A204.1 (cell line): Measurements from ENCODE around the gene C1orf198.

Experiments
- FAIRE-seq: peaks from 2 replicates; lab custom pipeline; 2012; peaks lifted over from hg19 to GRCh38; lab: Jason Lieb, UNC

C1orf198 gene

DNA sequence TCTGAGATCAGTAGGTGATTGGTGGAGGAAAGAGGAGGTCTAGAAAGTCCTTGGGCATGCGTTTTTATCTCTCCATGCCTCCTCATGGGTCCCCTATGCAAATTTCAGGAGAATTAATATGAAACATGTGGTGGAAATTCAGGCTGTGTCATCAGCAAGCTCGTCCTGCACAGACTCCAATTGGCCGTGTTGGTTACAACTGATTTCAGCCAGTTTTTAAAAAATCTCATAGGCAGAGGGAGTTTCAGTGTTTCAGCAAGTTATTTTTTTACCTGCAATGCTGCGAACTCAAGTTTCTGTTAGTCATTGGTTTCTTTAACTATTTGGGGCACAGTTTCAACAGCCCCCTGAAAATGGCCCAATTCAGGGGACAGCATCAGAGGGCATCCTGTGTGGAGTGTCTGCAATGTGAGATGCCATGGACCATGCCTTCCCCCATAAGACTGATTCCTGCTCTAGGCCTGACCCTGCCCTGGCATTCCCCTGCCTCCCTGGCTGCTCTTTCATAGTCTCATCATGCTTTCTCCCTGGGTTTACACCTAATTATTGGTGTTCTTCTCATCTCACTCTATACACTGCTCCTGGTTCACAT, 59.9 kb downstream of the C1orf198 start:
- FAIRE-seq, result no peak

DNA sequence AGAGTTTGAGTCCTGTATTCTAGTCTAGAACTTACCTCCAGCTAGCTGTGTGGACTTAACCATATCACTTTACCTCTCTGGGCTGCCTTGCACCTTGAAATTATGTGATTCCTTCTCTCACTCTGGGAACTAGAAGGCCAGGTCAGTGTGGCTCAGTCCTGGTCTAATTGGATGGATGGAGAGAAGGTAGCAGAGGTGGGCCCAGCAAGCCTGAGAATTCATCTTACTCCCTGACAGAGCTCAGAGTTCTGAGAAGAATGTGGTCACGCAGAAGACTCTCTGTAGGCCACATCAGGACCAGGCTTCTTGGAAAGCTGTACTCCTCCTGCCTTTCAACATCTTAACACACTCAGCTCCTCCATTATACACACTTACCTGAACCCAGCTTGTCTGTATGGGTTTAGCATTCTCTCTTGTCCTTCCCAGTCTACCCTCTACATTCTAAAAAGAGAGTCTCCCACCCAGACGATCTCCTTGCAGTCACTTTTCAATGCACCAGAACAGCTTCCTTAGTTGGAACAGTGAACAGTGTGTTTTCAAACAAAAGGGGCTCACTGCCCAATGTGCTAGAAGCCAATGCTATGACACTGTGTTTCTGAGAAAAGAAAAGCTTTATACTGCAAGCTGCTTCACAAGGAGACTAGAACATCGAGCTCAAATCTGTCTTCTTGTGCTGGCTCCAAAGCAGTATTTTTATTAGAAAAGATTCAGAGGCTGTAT, 60.6 kb downstream of the C1orf198 start:
- FAIRE-seq, result no peak

DNA sequence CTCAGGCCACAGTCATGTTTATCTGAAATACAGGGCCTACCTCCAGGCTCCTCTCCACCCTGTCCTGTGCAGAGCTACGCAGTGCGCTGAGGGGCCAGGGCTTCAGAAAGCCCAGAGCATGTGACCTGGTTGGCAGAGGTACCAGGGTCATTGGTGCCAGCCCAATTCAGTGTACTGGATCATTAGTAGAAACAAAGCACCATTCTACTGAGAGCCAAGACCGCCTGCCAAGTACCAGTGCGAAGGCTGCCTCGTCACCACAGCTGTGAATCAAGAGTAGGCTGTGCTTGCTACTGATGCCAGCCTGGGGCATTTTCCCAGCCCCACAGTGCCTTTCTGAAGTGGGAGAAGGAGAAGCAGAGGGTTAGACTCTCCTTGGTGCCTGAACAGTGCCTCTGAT, 61.3 kb downstream of the C1orf198 start:
- FAIRE-seq, result no peak

DNA sequence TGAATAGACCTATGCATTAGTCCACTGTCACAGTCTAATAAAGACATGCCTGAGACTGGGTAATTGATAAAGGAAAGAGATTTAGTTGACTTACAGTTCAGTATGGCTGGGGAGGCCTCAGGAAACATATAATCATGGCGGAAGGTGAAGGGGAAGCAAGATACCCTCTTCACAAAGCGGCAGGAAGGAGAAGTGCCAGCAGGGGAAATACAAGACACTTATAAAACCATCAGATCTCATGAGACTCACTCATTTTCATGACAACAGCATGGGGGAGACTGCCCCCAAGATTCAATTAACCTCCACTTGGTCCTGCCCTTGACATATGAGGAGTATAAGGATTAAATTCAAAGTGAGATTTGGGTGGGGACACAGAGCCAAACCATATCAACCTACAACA, 61.8 kb downstream of the C1orf198 start:
- no peak for FAIRE-seq

DNA sequence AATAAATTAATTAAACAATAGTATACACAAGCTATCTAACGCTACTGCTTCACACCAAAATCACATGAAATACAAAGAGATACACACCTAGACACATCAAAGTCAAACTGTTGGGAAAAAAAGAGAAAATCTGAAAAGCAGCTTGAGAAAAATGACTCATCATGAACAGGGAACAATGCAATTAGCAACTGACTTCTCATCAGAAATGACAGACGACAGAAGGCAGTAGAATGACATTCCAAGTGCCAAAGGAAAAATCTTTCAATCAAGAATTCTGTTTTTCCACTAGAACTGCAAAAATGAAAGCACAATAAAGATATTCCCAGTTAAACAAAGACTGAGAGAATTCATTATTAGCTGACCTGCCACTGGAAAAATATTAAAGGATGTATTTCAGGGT, 63.9 kb downstream of the C1orf198 start:
- no peak for FAIRE-seq

DNA sequence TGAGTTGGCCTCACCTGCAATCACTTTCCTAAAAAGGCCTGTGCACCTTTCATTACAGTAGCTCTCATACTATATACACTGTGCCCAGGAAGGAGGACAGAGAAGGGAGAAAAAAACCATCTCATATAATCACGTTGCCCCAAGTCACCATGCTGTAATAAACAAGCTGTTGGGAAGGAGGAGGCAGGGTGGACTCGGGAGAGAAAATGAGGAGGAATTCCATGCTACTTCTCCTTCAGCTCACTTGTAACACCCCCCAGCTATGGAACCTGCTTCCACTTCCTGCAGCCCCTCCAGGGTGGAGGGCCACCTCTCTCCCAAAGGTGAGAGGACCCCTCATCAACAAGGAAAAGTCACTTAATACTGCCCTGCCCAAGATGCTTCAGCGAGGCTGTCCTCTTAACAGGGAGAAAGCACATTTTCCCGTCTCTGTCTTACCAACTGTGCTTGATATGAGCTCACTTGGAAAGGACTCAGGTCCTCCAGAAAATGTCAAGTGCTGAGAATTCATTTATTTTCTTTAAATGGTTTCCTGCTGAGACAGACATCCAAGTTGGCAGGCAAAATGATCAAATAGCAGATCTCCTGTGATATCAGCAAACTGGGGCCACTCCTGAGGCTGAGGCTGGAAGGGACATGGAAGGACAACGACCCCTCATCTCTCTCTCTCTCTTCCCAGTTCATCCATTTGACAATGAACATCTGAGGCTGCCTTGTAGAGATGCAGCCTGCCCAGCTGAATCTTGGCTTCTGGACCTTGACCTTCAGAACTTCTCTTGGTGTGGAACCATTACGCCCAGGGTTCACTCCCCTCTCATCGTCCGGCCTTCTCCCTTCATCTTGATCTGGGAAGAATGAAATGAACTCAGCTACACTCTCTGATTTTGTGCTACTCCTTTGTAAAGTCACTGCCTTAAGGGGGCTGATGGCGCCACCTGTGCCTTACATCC, 67.2 kb downstream of the C1orf198 start:
- FAIRE-seq, result no peak

DNA sequence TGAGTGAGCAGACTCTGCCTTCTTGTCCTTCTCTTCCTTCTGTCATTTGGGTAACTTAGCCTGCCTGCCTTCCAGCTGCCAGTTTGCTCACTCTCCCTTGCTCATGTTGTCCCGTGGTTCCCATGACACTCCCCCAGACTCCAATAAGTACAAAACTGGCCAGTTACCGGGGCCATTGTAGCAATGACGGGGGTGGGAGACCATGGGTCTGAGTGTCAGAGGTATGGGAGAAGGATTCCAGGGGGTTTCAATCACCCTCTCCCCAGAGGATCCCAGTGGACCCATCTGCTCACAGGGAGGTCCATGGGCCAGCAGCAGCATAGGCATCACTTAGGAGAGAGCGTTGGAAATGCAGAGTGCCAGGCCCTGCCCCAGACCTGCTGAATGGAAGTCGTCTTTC, 69.8 kb downstream of the C1orf198 start:
- FAIRE-seq, result no peak

DNA sequence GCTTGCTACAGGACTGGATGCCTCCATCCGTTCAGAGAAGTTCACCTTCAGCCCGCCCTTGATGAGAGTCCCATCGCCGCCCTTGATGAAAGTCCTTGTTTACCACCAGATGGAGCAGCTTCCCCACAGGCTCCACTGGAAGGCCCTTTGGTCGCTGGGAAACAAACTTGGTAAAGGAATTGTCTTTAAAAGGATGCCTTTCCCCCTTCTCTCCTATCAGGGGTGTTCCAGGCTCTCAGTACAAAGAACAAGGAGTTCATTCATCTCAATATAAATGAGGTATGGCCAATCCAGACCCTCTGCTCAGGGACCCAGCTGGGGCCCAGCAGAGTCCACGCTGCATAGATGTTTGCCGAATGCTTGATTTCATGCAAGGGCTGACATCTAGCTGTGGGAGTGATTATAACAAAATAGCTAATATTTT, 70.4 kb downstream of the C1orf198 start:
- no peak for FAIRE-seq

DNA sequence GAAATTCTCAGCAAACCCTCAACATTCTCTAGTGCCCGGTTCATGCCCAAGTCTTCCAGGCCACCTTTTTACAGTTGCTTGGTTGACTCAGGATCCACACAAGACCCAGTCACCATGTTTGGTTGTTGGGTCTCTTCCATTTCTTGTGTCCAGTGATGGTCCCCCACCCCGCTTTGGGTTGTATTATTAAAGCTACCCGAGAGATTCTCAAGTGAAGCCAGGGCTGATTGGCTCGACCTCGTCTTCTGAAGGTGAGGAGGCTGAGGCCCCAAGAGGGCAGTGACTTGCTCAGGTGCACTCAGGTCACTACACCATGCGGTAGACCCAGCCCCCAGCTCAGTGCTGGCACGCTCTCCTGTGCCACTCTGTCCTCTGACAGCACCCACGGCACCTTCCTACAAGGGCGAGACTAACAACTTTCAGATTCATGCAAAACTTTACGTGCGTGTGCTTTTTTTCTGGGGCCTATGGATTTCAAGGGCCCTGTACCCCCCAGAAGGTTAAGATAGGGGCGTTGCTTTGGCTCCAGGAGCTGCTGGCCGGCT, 70.9 kb downstream of the C1orf198 start:
- FAIRE-seq, result no peak

DNA sequence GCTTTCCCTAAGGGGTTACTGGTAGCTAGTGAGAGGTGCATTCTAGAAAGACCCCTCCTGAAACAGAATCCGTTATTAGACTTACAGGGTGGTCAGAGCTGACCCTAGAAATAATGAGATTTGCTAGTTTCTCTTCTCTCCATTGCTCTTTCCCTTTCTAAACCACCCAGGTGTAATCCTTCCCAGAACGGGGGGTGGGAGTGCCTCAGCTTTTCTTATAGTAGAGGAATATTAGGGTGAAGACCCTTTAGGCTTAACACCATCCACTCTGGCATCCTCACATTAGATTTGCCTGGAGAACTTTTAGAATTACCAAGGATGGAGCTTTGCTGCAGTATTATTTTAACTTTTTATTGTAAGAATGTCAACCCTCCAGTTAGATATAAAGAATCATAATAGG, 71.7 kb downstream of the C1orf198 start:
- no peak for FAIRE-seq

DNA sequence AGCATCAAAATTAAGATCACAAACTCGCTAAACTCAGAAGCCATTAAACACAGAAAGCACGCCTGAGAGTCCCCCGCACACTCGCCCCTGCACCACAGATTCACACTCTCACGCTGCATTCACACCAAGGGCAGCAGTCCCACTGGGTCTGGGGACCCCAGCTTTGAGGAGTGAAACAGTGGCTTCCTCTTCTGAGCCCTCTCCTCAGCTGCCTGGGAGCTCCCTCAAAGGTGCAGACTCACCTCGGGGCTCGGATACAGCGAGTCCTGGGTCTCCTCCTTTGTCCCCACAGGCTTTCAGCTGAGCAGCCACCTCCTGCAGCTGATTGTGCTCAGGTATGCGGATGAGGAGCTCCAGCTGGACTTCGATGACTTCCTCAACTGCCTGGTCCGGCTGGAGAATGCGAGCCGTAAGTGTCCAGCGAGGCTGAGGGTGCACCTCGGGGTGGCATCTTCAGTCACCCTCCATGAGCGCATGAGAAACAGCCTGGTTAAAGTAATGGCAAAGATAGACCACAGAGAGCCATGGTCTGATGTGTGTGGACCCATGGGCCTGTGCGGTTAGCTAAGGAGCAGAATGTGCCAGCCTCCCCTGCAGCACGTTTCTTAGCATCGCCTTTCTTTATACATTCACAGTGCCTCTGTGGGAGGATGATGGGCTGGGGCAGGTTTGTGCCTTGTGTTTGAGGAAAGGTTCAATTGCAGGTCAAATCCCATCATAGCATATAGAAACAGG, 73.3 kb downstream of the C1orf198 start:
- FAIRE-seq, result no peak

DNA sequence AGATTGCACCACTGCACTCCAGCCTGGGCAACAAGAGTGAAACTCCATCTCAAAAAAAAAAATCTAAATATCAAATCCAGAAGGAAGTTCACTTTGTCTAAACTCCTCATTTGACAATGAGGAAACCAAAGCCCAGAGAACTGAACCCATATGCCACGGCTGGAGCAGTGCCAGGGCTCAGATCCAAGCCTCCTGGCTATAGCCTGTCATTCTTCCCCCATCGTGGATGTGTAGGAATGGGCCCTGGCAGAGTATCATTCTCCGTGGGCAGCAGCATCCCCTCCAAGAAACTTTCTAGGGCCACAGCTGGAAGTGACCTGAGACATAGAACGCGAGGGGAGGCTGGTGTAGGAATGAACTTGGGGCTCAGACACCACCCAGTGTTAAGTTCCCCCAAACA, 73.9 kb downstream of the C1orf198 start:
- FAIRE-seq, result no peak

DNA sequence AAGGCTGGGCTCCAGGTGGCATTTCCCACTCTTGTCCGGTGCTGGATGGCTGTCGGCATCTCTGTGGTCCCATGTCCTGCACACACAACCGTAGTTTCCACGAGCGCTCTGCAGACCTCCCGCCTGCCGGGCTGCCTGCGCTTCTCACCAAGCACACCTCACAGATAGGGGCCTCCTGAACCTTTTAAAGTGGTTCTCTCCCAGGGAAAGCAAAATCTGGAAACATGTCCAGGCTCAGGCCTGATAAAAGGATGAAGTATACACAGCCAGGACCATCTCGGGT, 74.9 kb downstream of the C1orf198 start:
- FAIRE-seq, result no peak

DNA sequence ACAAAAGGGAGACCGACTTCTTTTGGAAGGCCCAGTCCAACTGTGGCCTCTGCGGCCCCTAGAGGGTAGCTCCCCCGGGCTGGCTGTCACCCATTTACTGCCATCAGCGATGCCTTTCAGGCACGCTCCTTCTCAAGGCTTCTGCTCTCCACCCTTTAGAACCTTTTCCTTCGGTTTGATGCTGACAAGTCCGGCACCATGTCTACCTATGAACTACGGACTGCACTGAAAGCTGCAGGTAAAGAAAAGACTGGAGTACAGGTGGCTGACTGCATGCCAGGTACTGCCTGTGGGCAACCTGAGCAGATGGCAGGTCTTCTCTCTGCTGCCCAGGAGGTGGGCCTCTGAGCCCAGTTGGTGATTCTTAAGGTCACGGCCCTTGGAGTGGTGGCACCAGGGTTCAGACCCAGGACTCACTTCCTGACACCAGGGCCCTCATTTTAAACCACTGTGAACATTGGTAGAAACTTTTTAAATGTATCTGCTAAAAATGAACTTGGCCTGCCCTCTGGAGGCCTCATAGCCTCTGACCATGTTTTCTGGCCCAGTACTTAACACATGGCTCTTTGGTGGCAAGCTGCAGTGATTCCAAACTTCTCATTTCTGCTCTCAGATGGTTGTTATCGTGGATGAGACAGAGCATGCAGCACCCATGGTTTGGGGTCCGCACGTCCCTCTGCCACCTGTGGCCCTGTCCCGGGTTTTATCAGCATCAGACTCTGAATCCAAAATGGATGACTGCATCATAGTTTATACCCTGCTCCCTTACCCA, 75.4 kb downstream of the C1orf198 start:
- FAIRE-seq, result no peak

DNA sequence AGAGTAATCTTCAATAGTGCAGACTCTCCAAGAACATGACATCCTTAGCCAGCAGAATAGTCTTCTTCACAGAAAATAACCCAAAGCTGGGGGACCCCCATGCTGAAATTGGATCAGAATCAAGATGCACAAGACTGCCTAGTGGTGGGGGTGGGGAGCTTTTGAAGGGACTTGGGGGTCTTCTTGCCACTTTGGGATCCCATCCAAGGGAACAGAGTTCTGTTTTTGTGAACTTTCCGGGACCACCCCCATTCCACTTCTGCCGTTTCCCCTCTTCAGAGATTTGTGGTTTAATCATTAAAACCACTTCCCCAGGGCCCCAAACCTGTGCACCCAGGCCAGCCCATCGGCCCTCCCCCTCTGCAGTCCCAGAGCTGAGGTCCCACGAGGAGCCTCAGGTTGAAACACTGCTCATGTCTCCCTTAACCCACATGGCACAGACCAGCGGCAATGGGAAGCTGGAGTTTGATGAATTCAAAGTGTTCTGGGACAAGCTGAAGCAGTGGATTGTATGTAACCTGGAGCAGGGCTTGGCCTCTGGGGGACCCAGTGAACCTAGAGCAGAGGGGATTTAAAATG, 76.2 kb downstream of the C1orf198 start:
- no peak for FAIRE-seq

DNA sequence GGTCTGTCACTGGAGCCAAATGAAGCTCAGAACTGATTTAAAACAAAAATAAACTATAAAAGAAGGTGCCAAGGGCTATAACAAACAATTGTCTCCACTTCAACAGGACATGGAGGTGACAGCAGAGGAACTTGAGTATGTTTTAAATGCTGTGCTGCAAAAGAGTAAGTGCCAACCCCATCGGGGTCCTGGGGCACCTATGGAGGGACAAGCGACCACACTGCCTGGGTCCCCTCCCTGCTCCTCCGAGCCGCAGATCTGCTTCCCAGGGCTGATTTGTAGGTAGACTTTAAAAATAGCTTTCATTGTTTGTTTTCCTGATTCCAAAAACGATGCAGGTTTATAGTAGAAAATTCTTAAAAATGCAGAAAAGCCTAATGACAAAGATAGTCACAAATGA, 78.3 kb downstream of the C1orf198 start:
- no peak for FAIRE-seq

DNA sequence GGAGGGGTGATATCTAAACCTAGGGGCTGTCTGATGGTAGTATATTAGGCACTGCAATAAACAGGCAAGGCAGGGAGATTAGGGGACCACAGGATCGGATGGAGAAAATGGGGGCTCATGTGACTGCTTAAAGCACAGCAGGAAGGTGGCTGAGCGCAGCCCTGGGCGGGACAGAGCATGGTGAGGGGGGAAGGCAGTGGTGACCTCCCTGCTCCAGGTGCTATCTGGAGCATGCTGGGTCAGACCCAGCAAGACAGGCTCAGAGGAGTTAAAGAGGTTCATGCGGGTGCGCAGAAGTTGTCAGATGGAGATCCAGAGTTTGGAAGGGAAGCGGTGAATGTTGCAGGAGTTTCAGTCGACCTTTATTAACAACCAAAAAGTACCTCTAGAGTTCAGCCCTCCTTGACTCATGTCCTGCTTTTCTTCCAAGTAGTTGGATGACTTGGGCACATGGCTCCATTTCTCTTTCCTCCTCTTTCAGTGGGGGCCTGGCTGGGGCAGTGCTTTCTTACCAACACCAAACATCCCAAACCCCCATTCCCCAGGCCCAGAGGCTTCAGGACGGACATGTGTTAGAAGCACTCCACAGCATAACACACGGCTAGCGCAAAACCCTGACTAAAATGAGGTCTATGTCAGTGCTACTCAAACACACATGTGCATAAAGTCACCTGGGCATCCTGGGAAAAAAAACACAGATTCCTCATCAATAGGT, 79.6 kb downstream of the C1orf198 start:
- FAIRE-seq, result no peak

DNA sequence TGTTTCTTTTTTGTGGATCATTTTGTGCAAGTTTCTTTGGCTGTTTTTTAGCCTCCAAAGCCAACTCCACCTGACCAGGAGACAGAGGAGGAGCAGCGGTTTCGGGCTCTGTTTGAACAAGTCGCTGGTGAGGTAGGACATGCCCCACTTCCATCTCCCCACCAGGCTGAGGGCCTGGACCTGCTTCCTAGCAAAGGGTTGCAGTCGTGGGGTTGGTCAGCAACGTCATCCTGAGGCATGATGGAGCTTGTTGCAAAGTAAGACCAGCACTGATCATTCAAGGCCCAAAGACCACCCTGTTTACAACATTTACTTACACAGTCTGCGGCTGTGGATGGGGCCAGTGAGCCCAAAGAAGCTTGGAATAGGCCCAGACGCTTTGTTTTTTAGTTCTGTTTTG, 80.8 kb downstream of the C1orf198 start:
- FAIRE-seq, result no peak
